Activated effector memory CD4-positive, alpha-beta T cell treated with anti-CD3 and anti-CD28 coated beads, Interleukin-2, amount 50 U/mL, for 16 hours (primary cell): ENCODE data around the gene SLC39A7.

Experiments
- DNase-seq: peaks from one replicate; pipeline ENCODE4 v3.0.0-alpha.2; 2020

The SLC39A7 gene

DNA sequence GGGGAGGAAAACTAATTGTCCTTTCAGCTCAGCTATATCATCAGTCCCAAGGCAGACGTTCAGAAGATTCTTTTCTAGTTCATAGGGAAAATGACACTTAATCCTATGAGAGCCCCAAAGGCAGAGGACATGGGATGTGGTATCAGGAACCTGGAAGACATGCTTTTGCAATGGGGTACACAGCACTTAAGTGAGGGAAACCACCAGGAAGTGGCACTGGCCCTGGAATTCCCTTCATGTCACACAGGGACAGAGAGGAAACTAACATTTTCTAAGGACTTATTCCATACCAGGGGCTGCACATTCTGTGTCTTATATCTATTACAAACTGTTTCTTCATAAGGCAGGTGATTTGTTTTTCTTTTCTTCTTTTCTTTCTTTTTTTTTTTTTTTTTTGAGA is 42.8 kb downstream of the SLC39A7 start:
- DNase-seq = peak; percentile 31

DNA sequence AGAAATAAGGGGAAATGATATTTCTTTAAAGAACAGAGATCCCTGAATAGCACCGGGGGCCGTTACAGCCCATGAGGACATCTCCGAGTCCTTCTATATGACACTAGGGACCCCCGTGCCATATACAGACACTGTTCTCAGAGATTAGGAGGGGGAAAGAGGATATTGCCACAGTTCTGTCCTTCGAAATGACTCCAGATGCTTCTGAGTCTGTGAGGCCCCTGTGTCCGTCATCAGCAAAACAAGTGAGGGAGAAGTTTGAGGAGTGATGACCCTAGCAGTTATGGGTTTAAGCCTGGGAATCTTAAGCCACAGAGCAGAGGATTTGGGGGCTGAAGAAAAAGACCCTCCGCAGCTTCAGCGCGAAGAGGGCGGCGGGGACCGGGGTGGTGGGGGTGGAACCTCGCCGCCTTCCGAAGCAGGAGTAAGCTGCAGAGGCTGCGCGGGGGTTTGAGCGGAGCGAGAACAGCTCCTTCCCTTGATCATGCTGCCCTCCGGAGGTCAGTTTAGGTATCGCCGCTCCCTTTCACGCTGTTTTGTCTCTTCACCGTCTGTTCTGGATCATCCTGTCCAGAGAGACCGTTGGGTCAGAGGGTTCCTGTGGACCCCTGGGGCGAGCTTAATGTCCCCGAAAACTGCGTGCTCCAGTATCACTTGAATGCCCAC is 47.4 kb downstream of the SLC39A7 start:
- DNase-seq = peak; percentile 96

DNA sequence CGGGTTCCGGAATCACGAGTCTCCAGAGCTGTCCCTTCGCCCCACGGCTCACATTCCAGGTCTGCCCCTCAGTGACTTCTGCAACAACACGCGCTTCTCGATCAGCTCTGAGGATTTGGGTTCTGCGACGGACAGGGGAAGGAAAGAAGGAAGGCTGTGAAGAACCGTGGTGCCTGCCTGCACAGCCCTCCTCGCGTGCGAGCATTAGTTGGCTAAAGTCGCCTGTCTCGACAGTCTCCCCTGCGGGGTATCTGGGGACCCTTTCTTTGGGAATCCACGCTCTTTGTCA is 47.9 kb downstream of the SLC39A7 start:
- no peak for DNase-seq

DNA sequence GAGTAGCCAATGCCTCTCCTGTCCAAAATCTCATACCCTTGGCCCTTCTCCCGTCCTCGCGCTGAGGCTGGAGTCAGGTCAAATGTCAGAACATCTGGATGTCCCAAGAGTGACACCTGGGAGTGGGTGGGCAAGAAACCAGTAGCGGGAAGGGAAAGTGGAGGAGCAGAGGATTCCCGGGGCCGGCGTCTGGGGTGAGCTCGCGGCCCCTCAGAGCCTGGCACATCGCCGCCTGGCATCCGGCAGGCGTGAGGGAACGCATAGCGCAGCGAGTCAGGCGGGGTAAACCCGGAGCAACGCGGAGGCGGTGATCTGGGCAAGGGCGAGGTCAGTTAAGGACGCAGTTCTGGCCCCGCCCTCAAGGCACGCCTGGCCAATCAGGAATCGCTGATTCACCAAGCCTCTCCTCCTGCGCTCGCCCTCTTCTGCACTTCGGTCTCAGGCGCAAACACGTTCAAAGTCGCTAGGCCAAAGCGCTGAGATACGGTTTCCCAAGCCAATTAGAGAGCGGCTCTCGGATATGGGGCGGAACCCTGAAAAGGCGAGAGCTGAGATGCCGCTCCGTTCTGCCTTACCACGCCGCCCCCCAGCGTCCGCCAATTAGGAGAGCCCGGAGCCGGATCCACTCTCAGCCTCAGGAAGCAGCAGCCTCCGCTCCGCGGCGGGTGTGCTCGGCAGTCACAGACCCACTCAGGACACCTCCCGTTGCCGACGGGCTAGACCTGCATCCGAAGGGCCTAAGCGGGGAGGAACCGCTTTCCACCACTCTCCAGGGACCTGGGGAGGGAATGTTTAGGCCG is 48.5 kb downstream of the SLC39A7 start:
- DNase-seq = peak; percentile 98

DNA sequence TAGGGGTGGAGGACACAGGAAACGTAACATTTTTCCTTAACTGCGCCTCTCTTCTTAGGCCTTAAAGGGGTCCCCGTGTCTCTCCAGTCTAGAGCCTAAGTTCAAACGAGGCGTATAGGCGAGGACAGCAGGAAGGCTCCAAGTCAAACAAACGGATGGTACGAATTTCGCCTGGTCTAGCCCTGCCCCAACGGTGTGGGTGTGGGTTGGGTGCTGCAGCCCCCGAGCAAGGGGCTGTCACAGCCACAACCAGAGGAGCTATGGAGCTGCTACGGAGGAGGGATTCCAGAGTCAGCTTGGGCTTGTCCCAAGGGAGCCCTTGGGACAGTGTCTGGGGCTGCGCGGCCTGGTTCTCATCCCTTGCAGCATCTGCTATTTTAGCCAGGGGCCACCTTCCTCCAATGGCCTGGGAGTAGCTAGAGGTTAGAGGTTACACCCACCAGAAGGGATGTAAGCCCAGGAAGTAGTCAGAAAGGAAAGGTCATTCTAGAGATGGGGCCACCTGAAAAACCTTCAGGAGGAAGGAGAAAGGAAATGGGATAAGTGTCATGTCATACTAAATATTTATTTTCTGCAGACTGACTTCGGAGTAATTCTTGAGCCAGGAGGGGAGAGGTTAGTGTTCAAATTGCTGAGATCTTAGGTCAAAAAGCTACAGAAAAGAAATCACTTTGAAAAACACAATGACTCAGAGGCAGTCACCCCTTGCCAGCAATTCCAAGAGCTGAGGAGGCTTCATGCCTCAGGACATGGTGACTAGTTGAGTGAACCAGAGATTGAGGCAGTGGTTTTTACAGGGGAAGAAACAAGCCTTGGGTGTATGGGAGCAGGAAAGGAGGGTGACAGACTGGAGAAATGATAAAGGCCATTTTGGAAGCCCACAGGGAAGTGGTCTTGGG is 49.3 kb downstream of the SLC39A7 start:
- DNase-seq = peak; percentile 31

DNA sequence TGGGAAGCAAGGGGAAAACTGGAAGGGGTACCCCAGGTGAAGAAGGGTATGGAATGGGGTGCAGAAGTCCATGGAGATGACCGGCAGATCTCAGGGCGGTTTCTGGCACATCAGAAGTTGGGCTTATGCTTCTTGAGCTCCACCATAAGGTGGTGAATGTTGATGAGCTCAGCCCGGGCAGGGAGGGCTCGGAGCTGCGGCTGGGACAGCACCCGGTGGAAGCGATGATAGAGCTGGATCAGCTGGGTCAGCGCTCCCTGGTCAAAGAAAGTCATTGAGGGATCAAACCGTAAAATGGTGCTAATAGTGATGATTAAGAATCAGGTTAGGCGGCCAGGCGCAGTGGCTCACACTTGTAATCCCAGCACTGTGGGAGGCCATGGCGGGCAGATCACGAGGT is 50.1 kb downstream of the SLC39A7 start:
- DNase-seq = peak; percentile 53

DNA sequence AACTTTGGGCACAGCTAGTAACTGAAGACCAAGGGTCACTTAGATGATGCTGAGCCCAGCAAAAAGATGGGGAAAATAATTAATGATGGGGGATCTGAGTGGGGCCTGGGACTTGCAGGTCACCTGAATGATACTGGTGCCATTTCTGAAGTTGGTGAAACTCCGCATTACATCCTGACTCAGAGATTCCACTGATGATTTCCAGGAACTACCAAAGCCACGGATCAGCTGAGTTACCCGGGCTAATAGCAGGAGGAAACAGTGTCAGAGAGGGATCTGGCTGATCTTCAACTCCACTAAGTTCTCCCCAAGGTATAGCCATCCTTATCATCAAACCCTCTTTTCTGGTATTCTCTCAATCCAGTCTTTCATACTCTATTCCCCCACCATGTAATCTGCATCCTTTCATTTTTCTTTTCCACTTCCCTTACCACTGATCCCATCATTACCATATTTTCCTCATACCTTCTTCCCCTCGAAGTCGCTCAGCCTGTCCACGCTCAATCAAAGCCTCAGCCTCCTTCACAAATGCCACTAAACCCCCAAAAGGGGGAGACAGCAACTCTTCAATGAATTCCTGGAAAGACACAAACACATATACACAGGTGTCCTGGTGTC is 50.8 kb downstream of the SLC39A7 start:
- DNase-seq = peak; percentile 19

DNA sequence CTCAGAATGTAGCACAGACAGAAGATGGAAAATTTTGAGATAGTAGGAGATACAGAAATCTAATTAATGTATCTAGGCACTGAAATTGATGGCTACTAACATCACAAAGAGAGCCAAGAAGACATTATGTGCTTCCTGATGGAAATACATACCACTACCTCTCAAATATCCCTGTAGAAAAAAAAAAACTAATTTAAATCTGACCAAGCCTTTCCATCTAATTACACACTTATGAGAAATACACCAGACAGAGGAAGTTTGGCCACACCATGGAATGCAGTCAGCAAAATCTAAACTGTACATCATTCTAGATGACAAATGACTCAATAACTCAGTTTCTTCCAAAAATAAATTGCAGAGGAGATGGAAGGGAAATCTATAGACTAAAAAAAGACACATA is 52.1 kb downstream of the SLC39A7 start:
- DNase-seq = no peak
